Measurements from ENCODE around the gene RNASEH2C.

Gene RNASEH2C

GRCh38 chr11:65680192-65680743 is 40.3 kb downstream of the RNASEH2C start:
- no peak for FAIRE-seq

GRCh38 chr11:65672982-65673381 is 47.6 kb downstream of the RNASEH2C start:
- FAIRE-seq = no peak

- FAIRE-seq = no peak
These were observed 48.3 kb downstream of the RNASEH2C start for GRCh38 chr11:65672180-65672860.

Data from G401.6 (cell line).